HG03342 (cell line): ENCODE measurements around the gene ERG.

Experiments used
- ATAC-seq: cut with Tn5 transposase; IDR thresholded peaks from one replicate; pipeline ENCODE4 v1.9.1; 2021; ENCODE audit warnings: mild to moderate bottlenecking, moderate library complexity; ENCODE audit not compliant: unreplicated experiment

Gene ERG

GRCh38 chr21:38363693-38364092, 134.6 kb downstream of the ERG start:
- ATAC-seq, result no peak

GRCh38 chr21:38361324-38361723, 137.0 kb downstream of the ERG start:
- ATAC-seq, result no peak

GRCh38 chr21:38359835-38360234, 138.4 kb downstream of the ERG start:
- ATAC-seq, result no peak

- ATAC-seq, result no peak
Observed at GRCh38 chr21:38359090-38359489, 139.2 kb downstream of the ERG start.

GRCh38 chr21:38358666-38359065, 139.6 kb downstream of the ERG start:
- ATAC-seq, result no peak

GRCh38 chr21:38358098-38358497, 140.2 kb downstream of the ERG start:
- no peak for ATAC-seq

GRCh38 chr21:38356883-38357625, 141.2 kb downstream of the ERG start:
- ATAC-seq, result no peak

GRCh38 chr21:38355992-38356781, 142.1 kb downstream of the ERG start:
- no peak for ATAC-seq

GRCh38 chr21:38355353-38355752, 142.9 kb downstream of the ERG start:
- no peak for ATAC-seq

GRCh38 chr21:38354746-38355145, 143.5 kb downstream of the ERG start:
- ATAC-seq, result no peak

GRCh38 chr21:38354231-38354630, 144.0 kb downstream of the ERG start:
- no peak for ATAC-seq

- no peak for ATAC-seq
Observed at GRCh38 chr21:38352536-38353219, 145.6 kb downstream of the ERG start.

GRCh38 chr21:38351961-38352521, 146.2 kb downstream of the ERG start:
- no peak for ATAC-seq

- no peak for ATAC-seq
Observed at GRCh38 chr21:38351176-38351959, 146.9 kb downstream of the ERG start.

GRCh38 chr21:38350684-38351083, 147.6 kb downstream of the ERG start:
- no peak for ATAC-seq

- ATAC-seq, result no peak
Observed at GRCh38 chr21:38349977-38350376, 148.3 kb downstream of the ERG start.

- ATAC-seq, result no peak
Observed at GRCh38 chr21:38349111-38349746, 149.0 kb downstream of the ERG start.

GRCh38 chr21:38346286-38346685, 152.0 kb downstream of the ERG start:
- no peak for ATAC-seq

GRCh38 chr21:38343691-38344090, 154.6 kb downstream of the ERG start:
- no peak for ATAC-seq

- ATAC-seq, result no peak
Observed at GRCh38 chr21:38342739-38343138, 155.5 kb downstream of the ERG start.
